BE2C (cell line): ENCODE data around the gene MFSD6.
"Not testable (repeated sequence)": the region's sequence is repeated elsewhere in the genome, so short reads cannot be mapped to it uniquely, and the experiment has no call there.

Source experiments
- DNase-seq: peaks from one replicate; pipeline ENCODE4 v3.0.0-alpha.2; 2020
- H3K27me3 ChIP-seq: fragments of 250-450 bp; sonication (Bioruptor Pico); 2 replicates; pipeline ENCODE4 v1.5.1; 2020; ENCODE audit warnings: mild to moderate bottlenecking
- H3K36me3 ChIP-seq: fragments of 250-450 bp; sonication (Bioruptor Pico); 2 replicates; pipeline ENCODE4 v1.5.1; 2020; ENCODE audit warnings: mild to moderate bottlenecking
- H3K4me1 ChIP-seq: fragments of 250-450 bp; sonication (Bioruptor Pico); 2 replicates; pipeline ENCODE4 v1.5.1; 2020
- H3K4me3 ChIP-seq: 2 replicates; pipeline ENCODE4 v1.5.1; 2011; ENCODE audit warnings: low read depth, low read length
- H3K9me3 ChIP-seq: fragments of 250-450 bp; sonication (Bioruptor Pico); 2 replicates; pipeline ENCODE4 v1.5.1; 2020
- CTCF ChIP-seq: IDR thresholded peaks from 2 replicates; pipeline ENCODE4 v1.5.1; 2012; ENCODE audit warnings: mild to moderate bottlenecking, low read depth, low read length

The MFSD6 gene

GRCh38 chr2:190490502-190490901 lies 82.3 kb downstream of the MFSD6 start:
- peaks cover 9% of the 10 kb centered on the region for H3K4me1 ChIP-seq
- no peak overlapping the region for H3K4me3 ChIP-seq
- no peak for DNase-seq
- H3K9me3 ChIP-seq: no peaks in the 10 kb centered on the region
- H3K36me3 ChIP-seq: peaks cover 12% of the 10 kb centered on the region
- no peak for TF ChIP-seq CTCF
- H3K27me3 ChIP-seq: no peaks in the 10 kb centered on the region

GRCh38 chr2:190493095-190493494 lies 84.9 kb downstream of the MFSD6 start:
- Histone ChIP-seq H3K4me3 (no peak overlapping the region), H3K9me3 (no peaks in the 10 kb centered on the region), H3K4me1 (no peaks in the 10 kb centered on the region), H3K27me3 (no peaks in the 10 kb centered on the region), H3K36me3 (peaks cover 12% of the 10 kb centered on the region)
- no peak for TF ChIP-seq CTCF
- DNase-seq: no peak

GRCh38 chr2:190494600-190495227 lies 86.6 kb downstream of the MFSD6 start:
- not testable (repeated sequence) for H3K36me3 ChIP-seq, DNase-seq, H3K4me3 ChIP-seq, H3K9me3 ChIP-seq, H3K27me3 ChIP-seq, H3K4me1 ChIP-seq

GRCh38 chr2:190497428-190497827 lies 89.3 kb downstream of the MFSD6 start:
- Histone ChIP-seq H3K27me3 (no peaks in the 10 kb centered on the region), H3K4me1 (no peaks in the 10 kb centered on the region), H3K9me3 (no peaks in the 10 kb centered on the region), H3K4me3 (no peak overlapping the region), H3K36me3 (no peaks in the 10 kb centered on the region; the same call in 1 of the 2 replicates)
- DNase-seq: no peak
- no peak for TF ChIP-seq CTCF

GRCh38 chr2:190499273-190499672 lies 91.1 kb downstream of the MFSD6 start:
- no peaks in the 10 kb centered on the region for H3K4me1 ChIP-seq
- no peaks in the 10 kb centered on the region; the same call in 1 of the 2 replicates for H3K36me3 ChIP-seq
- no peaks in the 10 kb centered on the region for H3K27me3 ChIP-seq
- DNase-seq: no peak
- H3K4me3 ChIP-seq: no peak overlapping the region
- no peak for TF ChIP-seq CTCF
- H3K9me3 ChIP-seq: no peaks in the 10 kb centered on the region

GRCh38 chr2:190500054-190500502 lies 91.9 kb downstream of the MFSD6 start:
- Histone ChIP-seq H3K4me1 (no peaks in the 10 kb centered on the region), H3K36me3 (no peaks in the 10 kb centered on the region; the same call in 1 of the 2 replicates), H3K27me3 (no peaks in the 10 kb centered on the region), H3K9me3 (no peaks in the 10 kb centered on the region), H3K4me3 (no peak overlapping the region)
- DNase-seq: no peak
- TF ChIP-seq CTCF: no peak
